Right renal pelvis (tissue), 4 donors: ENCODE measurements around the gene GLYATL2. TPM values are rescaled to one million over a fixed set of nuclear protein-coding genes. Genes with fewer than 3 reads are reported as not detected.

Source experiments
- DNase-seq, 4 donors: peaks; one replicate each; pipeline ENCODE4 v3.0.0-alpha.2; 2013; ENCODE audit warnings: low read depth in 4 of 4, low spot score in 3 of 4, missing footprints in 1 of 4
- polyA plus RNA-seq, 4 donors: library from polyadenylated mRNA; unstranded; fragments of 120-200 nt; gene quantifications; one replicate each; pipeline ENCODE4 v1.2.1, GENCODE V29; 2013; ENCODE audit not compliant: insufficient read length in 4 of 4

GLYATL2 gene
- polyA plus RNA-seq, 4 donors = 1.7 to 2.3 (median 2.0) TPM

GRCh38 chr11:58801974-58802545, 42.4 kb downstream of the GLYATL2 start:
- no peak for DNase-seq

- no peak for DNase-seq
Observed at GRCh38 chr11:58801302-58801701, 43.2 kb downstream of the GLYATL2 start.

GRCh38 chr11:58796333-58796732, 48.2 kb downstream of the GLYATL2 start:
- no peak for DNase-seq

GRCh38 chr11:58788355-58789023, 56.0 kb downstream of the GLYATL2 start:
- DNase-seq = peak in 3 of 4 donors; percentile 7 to 35 (median 20)

- DNase-seq = no peak
Observed at GRCh38 chr11:58787903-58788302, 56.6 kb downstream of the GLYATL2 start.

GRCh38 chr11:58786693-58787092, 57.8 kb downstream of the GLYATL2 start:
- DNase-seq = no peak

- DNase-seq = no peak
Observed at GRCh38 chr11:58784995-58785394, 59.5 kb downstream of the GLYATL2 start.

Other genes with a start within 250 kb of the GLYATL2 start
- gene CNTF, start 222.0 kb downstream of the GLYATL2 start, polyA plus RNA-seq = 1 to 10 TPM in 3 of 4 donors, under 1 TPM in 1; 0.97 to 1.5 (median 1.2) TPM
- 100 to 1,000 TPM; 138 to 199 (median 158) TPM for gene GLYAT, start 112.8 kb downstream of the GLYATL2 start, polyA plus RNA-seq
- gene GLYATL1, start 94.8 kb upstream of the GLYATL2 start, polyA plus RNA-seq = 100 to 1,000 TPM; 133 to 240 (median 180) TPM
- not detected for gene GLYATL1B, start 241.6 kb upstream of the GLYATL2 start, polyA plus RNA-seq